NOMO-1 treated with DMSO at 0.1 percent for 48 hours (cell line): ENCODE data around the gene NSMF.
"Not testable (repeated sequence)": the region's sequence is repeated elsewhere in the genome, so short reads cannot be mapped to it uniquely, and the experiment has no call there.

ENCODE experiments used
- DNase-seq: peaks from one replicate; lab custom pipeline; 2025; ENCODE audit not compliant: unreplicated experiment; lab: John Stamatoyannopoulos, UW

Gene NSMF

GRCh38 chr9:137459601-137460362 is 648 bp upstream of the NSMF start:
- no peak for DNase-seq

GRCh38 chr9:137458194-137459151 is 661 bp downstream of the NSMF start:
- no peak for DNase-seq

GRCh38 chr9:137457406-137458193 is 1.5 kb downstream of the NSMF start:
- DNase-seq, result no peak

GRCh38 chr9:137456864-137457405 is 2.2 kb downstream of the NSMF start:
- no peak for DNase-seq

- no peak for DNase-seq
These were observed 2.9 kb downstream of the NSMF start for GRCh38 chr9:137456061-137456863.

GRCh38 chr9:137455359-137455991 is 3.7 kb downstream of the NSMF start:
- no peak for DNase-seq

- no peak for DNase-seq
These were observed 4.4 kb downstream of the NSMF start for GRCh38 chr9:137454597-137455358.

- peak; percentile 40 for DNase-seq
These were observed 5.0 kb downstream of the NSMF start for GRCh38 chr9:137454145-137454596.

- peak; percentile 80 for DNase-seq
These were observed 5.5 kb downstream of the NSMF start for GRCh38 chr9:137453643-137454081.

- no peak for DNase-seq
These were observed 6.1 kb downstream of the NSMF start for GRCh38 chr9:137452761-137453642.

- no peak for DNase-seq
These were observed 7.0 kb downstream of the NSMF start for GRCh38 chr9:137452006-137452760.

- not testable (repeated sequence) for DNase-seq
These were observed 7.7 kb downstream of the NSMF start for GRCh38 chr9:137451264-137452005.

GRCh38 chr9:137450539-137451222 is 8.5 kb downstream of the NSMF start:
- DNase-seq, result peak; percentile 35

GRCh38 chr9:137449931-137450538 is 9.1 kb downstream of the NSMF start:
- no peak for DNase-seq
